Endothelial cell (in vitro differentiated cells): ENCODE measurements around the gene TNFRSF21. TPM values are rescaled to one million over a fixed set of nuclear protein-coding genes. Genes with fewer than 3 reads are reported as not detected.

Experiments
- DNase-seq: peaks from one replicate; pipeline ENCODE4 v3.0.0; 2021; ENCODE audit warnings: low spot score
- H3K27ac Mint-ChIP-seq: one replicate; pipeline ENCODE4 v1.8.0; 2021; ENCODE audit warnings: mixed read lengths, inconsistent platforms; ENCODE audit not compliant: unreplicated experiment
- H3K27me3 Mint-ChIP-seq: one replicate; pipeline ENCODE4 v1.8.0; 2021; ENCODE audit warnings: mild to moderate bottlenecking, moderate library complexity, mixed read lengths, inconsistent platforms; ENCODE audit not compliant: unreplicated experiment
- H3K36me3 Mint-ChIP-seq: one replicate; pipeline ENCODE4 v1.8.0; 2021; ENCODE audit warnings: mild to moderate bottlenecking, low read depth, mixed read lengths, inconsistent platforms; ENCODE audit not compliant: unreplicated experiment
- H3K4me1 Mint-ChIP-seq: one replicate; pipeline ENCODE4 v1.8.0; 2021; ENCODE audit warnings: mild to moderate bottlenecking, mixed read lengths, inconsistent platforms; ENCODE audit not compliant: unreplicated experiment
- H3K4me3 Mint-ChIP-seq: one replicate; pipeline ENCODE4 v1.8.0; 2021; ENCODE audit warnings: mild to moderate bottlenecking, mixed read lengths, inconsistent platforms; ENCODE audit not compliant: unreplicated experiment
- H3K9me3 Mint-ChIP-seq: one replicate; pipeline ENCODE4 v1.8.0; 2021; ENCODE audit warnings: mixed read lengths, inconsistent platforms; ENCODE audit not compliant: unreplicated experiment
- CTCF ChIP-seq: fragments of 200-600 bp; sonication (generic); IDR thresholded peaks from one replicate; pipeline ENCODE4 v1.5.0; 2021; ENCODE audit warnings: antibody characterized with exemption; ENCODE audit not compliant: unreplicated experiment
- total RNA-seq: library from RNA; stranded (reverse); fragmentation: NEBNext Ultra II Directional; extraction: Animal tissue kit (Norgen Biotek cat#: 25700); gene quantifications from one replicate; pipeline ENCODE4 v1.2.1, GENCODE V29; 2021; ENCODE audit not compliant: unreplicated experiment

TNFRSF21 gene
- total RNA-seq, 1 donor from 2014 or later = 32.5 TPM

GRCh38 chr6:47203266-47203937 lies 106.3 kb downstream of the TNFRSF21 start:
- Mint-ChIP-seq H3K36me3 (no peaks in the 10 kb centered on the region), H3K4me3 (no peak overlapping the region), H3K9me3 (no peaks in the 10 kb centered on the region), H3K4me1 (peaks cover 5% of the 10 kb centered on the region), H3K27ac (no peak overlapping the region), H3K27me3 (peaks cover 4% of the 10 kb centered on the region)
- TF ChIP-seq CTCF = no peak
- DNase-seq = no peak

GRCh38 chr6:47202644-47203205 lies 107.0 kb downstream of the TNFRSF21 start:
- DNase-seq = no peak
- Mint-ChIP-seq H3K4me1 (peaks cover 5% of the 10 kb centered on the region), H3K27ac (no peak overlapping the region), H3K27me3 (peaks cover 4% of the 10 kb centered on the region), H3K36me3 (no peaks in the 10 kb centered on the region), H3K4me3 (no peak overlapping the region), H3K9me3 (no peaks in the 10 kb centered on the region)
- no peak for TF ChIP-seq CTCF

- H3K36me3 Mint-ChIP-seq = no peaks in the 10 kb centered on the region
- H3K27me3 Mint-ChIP-seq = peaks cover 3% of the 10 kb centered on the region
- H3K27ac Mint-ChIP-seq = no peak overlapping the region
Measured at GRCh38 chr6:47200536-47201334, 109.0 kb downstream of the TNFRSF21 start.

GRCh38 chr6:47197682-47198640 lies 111.7 kb downstream of the TNFRSF21 start:
- no peak overlapping the region for H3K4me3 Mint-ChIP-seq
- peaks cover 2% of the 10 kb centered on the region for H3K27me3 Mint-ChIP-seq
- H3K27ac Mint-ChIP-seq = no peak overlapping the region
- H3K9me3 Mint-ChIP-seq = no peaks in the 10 kb centered on the region
- TF ChIP-seq CTCF = no peak
- no peaks in the 10 kb centered on the region for H3K4me1 Mint-ChIP-seq
- DNase-seq = no peak
- no peaks in the 10 kb centered on the region for H3K36me3 Mint-ChIP-seq

More at GRCh38 chr6:47200536-47201334, 109.0 kb downstream of the TNFRSF21 start:
- no peak for TF ChIP-seq CTCF
- Mint-ChIP-seq H3K4me3 (no peak overlapping the region), H3K9me3 (no peaks in the 10 kb centered on the region), H3K4me1 (no peaks in the 10 kb centered on the region)
- no peak for DNase-seq
